Left lung (tissue), 10 donors: ENCODE measurements around the gene GLYR1. TPM values are rescaled to one million over a fixed set of nuclear protein-coding genes. Genes with fewer than 3 reads are reported as not detected.
A peak's percentile ranks its signal among the peaks of the same experiment; 100 is the strongest.

Experiments
- ATAC-seq: fragments of 200-7000 bp; cut with Tn5 transposase; one replicate; pipeline ENCODE4 v1.9.1; 2020; ENCODE audit warnings: moderate library complexity
- DNase-seq, 4 donors: peaks; one replicate each; pipeline ENCODE4 v3.0.0-alpha.2; 2013 to 2020
- H3K27ac ChIP-seq, 2 donors: fragments of 200-600 bp; sonication (generic) in 1 of 2; one replicate each; pipeline versions ENCODE4 v1.5.0 to v1.8.0; 2020 to 2021
- H3K27me3 ChIP-seq, 2 donors: fragments of 200-600 bp; sonication (generic) in 1 of 2; one replicate each; pipeline versions ENCODE4 v1.5.0 to v1.8.0; 2020 to 2021
- H3K36me3 ChIP-seq, 2 donors: fragments of 200-600 bp; sonication (generic) in 1 of 2; one replicate each; pipeline versions ENCODE4 v1.5.0 to v1.8.0; 2020 to 2021
- H3K4me1 ChIP-seq, 2 donors: fragments of 200-600 bp; one replicate each; pipeline ENCODE4 v1.8.0; 2021
- H3K4me3 ChIP-seq, 2 donors: fragments of 200-600 bp; sonication (generic) in 1 of 2; one replicate each; pipeline versions ENCODE4 v1.5.0 to v1.8.0; 2020 to 2021; ENCODE audit warnings: mild to moderate bottlenecking in 1 of 2
- H3K9me3 ChIP-seq, 2 donors: fragments of 200-600 bp; sonication (generic) in 1 of 2; one replicate each; pipeline versions ENCODE4 v1.5.0 to v1.8.0; 2020 to 2021
- intact Hi-C, 2 donors: fragments of 100-400 bp; cut with DNase I; formaldehyde crosslinking; loops; one replicate each; pipeline versions ENCODE4 v1.11.2 to v1.14.2; 2022
- polyA plus RNA-seq, 6 donors: library from polyadenylated mRNA; unstranded; fragments of 120-200 nt; gene quantifications; one replicate each; pipeline ENCODE4 v1.2.1, GENCODE V29; 2013; ENCODE audit not compliant: insufficient read length in 6 of 6
- total RNA-seq, 2 donors: library from RNA; stranded (reverse); fragmentation: NEBNext Ultra II Directional; extraction: Animal tissue kit (Norgen Biotek cat#: 25700); gene quantifications; one replicate each; pipeline ENCODE4 v1.2.1, GENCODE V29; 2021
- TF ChIP-seq, protein P1 (sequence below), 2 donors: fragments of 200-600 bp; sonication (generic) in 1 of 2; IDR thresholded peaks; one replicate each; pipeline versions ENCODE4 v1.5.0 to v1.8.0; 2021; ENCODE audit warnings: antibody characterized with exemption in 2 of 2
- donor health status: DM: no; HTN: yes; CAD: no.
- donor health status: DM: no; HTN: no; CAD: no.

The GLYR1 gene
- total and polyA plus RNA-seq, 8 donors = 65.2 to 128 (median 113) TPM

DNA sequence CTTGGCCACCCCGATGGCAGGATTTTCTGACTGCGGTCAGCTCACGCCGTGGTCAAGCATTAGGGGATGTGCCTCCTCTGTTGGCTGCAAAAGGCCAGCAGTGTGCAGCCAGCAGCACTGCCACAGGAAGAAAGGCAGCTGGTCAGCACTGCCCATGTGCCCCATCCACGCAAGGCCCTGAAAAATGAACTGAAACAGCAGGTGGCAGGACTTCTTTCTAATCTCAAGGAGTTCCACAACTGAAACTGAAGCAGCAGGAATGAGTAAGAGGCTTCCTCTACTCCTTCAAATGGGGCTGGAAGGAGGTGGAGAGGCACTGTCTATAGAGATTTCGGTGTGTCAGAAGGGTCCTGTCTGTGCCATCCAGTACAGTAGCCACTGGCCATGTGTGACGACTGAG is 83.3 kb downstream of the GLYR1 start:
- H3K36me3 ChIP-seq = peaks cover 0 to 63% of the 10 kb centered on the region in 2 donors
- intact Hi-C loops = no loop called here
- H3K27ac ChIP-seq = no peak overlapping the region
- DNase-seq (no peak), ATAC-seq (no peak)
- TF ChIP-seq, protein P1, sequence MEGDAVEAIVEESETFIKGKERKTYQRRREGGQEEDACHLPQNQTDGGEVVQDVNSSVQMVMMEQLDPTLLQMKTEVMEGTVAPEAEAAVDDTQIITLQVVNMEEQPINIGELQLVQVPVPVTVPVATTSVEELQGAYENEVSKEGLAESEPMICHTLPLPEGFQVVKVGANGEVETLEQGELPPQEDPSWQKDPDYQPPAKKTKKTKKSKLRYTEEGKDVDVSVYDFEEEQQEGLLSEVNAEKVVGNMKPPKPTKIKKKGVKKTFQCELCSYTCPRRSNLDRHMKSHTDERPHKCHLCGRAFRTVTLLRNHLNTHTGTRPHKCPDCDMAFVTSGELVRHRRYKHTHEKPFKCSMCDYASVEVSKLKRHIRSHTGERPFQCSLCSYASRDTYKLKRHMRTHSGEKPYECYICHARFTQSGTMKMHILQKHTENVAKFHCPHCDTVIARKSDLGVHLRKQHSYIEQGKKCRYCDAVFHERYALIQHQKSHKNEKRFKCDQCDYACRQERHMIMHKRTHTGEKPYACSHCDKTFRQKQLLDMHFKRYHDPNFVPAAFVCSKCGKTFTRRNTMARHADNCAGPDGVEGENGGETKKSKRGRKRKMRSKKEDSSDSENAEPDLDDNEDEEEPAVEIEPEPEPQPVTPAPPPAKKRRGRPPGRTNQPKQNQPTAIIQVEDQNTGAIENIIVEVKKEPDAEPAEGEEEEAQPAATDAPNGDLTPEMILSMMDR (IDR thresholded peaks at IDR 0.05) = no peak
- no peaks in the 10 kb centered on the region for H3K27me3 ChIP-seq
- H3K4me3 ChIP-seq = no peak overlapping the region
- no peaks in the 10 kb centered on the region for H3K9me3 ChIP-seq
- H3K4me1 ChIP-seq = peaks cover 13 to 33% of the 10 kb centered on the region in 2 donors

DNA sequence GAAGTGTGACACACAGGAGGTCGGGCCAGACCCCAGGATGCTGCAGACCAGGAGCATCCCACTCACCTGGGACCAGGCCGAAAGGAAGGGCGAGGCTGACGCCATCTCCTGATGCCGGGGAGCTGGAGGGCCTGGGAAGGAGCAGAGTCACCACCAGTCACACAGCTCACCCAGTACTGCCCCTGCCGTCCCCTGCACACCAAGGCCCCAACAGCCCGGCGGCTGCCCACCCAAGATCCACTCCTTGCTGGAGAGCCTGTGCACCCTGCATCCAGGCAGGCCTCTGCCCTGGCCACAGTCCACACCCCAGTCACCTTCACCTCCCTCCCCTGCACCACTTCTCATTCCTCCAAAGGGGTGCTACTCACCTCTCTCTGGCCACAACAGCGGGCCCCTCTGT is 84.9 kb downstream of the GLYR1 start:
- Histone ChIP-seq H3K36me3 (peaks cover 0 to 79% of the 10 kb centered on the region in 2 donors), H3K4me1 (peaks cover 8 to 20% of the 10 kb centered on the region in 2 donors), H3K27ac (no peak overlapping the region), H3K27me3 (no peaks in the 10 kb centered on the region), H3K4me3 (no peak overlapping the region), H3K9me3 (no peaks in the 10 kb centered on the region)
- no peak for ATAC-seq
- no peak for DNase-seq
- TF ChIP-seq, protein P1 (IDR thresholded peaks at IDR 0.05) = no peak
- intact Hi-C loops = no loop called here

DNA sequence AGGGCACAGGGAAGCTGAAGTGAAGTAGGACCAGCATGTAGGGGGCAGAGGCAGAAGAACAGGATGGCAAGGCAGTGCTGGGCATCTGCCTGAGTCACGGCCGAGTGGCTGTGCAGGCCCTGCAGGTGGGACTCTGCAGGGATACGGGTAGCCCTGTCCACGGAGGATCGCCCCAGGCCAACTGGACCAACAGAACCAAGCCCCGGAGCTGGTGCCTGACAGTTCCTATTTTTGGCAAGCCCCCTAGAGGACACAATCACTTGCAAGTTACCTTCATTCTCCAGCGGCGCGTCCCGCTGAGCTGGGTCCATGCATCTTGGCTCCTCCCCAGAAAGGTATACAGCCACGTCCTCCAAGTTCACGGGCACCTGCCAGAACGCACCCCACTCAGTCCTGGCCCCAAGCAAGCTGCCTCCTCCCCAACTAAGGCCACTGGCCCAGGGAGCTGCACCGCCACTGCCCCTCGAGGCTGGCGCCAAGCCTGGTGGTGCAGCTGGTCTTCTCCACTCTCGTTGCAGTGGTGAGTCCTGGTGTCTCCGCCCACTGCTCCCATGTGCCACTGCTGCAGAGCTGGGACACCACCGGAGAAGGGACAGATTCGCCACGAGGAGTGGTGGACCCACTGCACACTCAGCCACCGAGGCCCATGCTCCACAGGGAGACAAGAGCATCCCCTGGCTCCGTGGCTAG is 86.7 kb downstream of the GLYR1 start:
- Histone ChIP-seq H3K27me3 (no peaks in the 10 kb centered on the region), H3K27ac (no peak overlapping the region), H3K4me3 (no peak overlapping the region), H3K36me3 (peaks cover 0 to 95% of the 10 kb centered on the region in 2 donors), H3K4me1 (peaks cover 0 to 7% of the 10 kb centered on the region in 2 donors), H3K9me3 (no peaks in the 10 kb centered on the region)
- intact Hi-C loops = no loop called here
- ATAC-seq (no peak), DNase-seq (no peak)
- TF ChIP-seq, protein P1 (IDR thresholded peaks at IDR 0.05) = no peak

DNA sequence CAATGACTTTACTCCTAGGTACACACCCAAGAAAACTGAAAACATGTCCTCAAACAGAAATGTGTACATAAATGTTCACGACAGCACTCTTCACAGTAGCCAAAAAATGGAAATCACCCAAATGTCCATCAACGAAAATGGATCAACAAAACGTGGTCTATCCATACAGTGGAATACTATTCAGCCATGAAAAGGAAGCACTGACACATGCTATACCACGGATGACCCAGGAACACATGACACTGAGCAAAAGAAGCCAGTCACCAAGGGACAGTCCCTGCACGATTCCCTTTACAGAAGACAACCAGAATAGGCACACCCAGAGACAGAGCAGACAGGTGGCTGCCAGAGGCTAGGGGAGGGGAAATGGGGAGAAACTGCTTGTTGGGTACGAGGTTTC is 91.4 kb downstream of the GLYR1 start:
- Histone ChIP-seq H3K4me3 (no peak overlapping the region), H3K27ac (no peak overlapping the region), H3K27me3 (no peaks in the 10 kb centered on the region), H3K4me1 (no peaks in the 10 kb centered on the region), H3K9me3 (peaks cover 0 to 4% of the 10 kb centered on the region in 2 donors), H3K36me3 (peaks cover 0 to 100% of the 10 kb centered on the region in 2 donors)
- ATAC-seq = no peak
- DNase-seq = peak in 1 of 4 donors; percentile 0
- intact Hi-C loops = no loop called here
- TF ChIP-seq, protein P1 (IDR thresholded peaks at IDR 0.05) = no peak

DNA sequence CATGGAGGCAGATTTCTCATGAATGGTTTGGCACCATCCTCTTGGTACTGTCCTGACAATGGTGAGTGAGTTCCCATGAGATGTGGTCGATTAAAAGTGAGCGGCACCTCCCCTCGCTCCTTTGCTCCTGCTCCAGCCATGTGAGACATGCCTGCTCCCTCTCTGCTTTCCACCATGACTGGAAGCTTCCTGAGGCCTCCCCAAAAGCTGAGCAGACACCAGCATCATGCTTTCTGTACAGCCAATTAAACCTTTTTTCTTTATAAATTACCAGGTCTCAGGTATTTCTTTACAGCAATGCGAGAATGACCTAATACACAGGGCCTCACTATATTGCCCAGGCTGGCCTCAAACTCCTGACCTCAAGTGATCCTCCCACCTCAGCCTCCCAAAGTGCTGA is 92.2 kb downstream of the GLYR1 start:
- Histone ChIP-seq H3K4me1 (no peaks in the 10 kb centered on the region), H3K9me3 (peaks cover 0 to 4% of the 10 kb centered on the region in 2 donors), H3K36me3 (peaks cover 0 to 100% of the 10 kb centered on the region in 2 donors), H3K4me3 (no peak overlapping the region), H3K27ac (no peak overlapping the region), H3K27me3 (no peaks in the 10 kb centered on the region)
- intact Hi-C loops = no loop called here
- TF ChIP-seq, protein P1 (IDR thresholded peaks at IDR 0.05) = no peak
- ATAC-seq (no peak), DNase-seq (no peak)
